Measurements from ENCODE around the gene HNRNPUL1. TPM values are rescaled to one million over a fixed set of nuclear protein-coding genes. Genes with fewer than 3 reads are reported as not detected.

HNRNPUL1 gene
- polyA plus RNA-seq, 1 donor (not counting 4 experiments of a cell fraction or from before 2014, with no cell fraction given): 48.3 TPM

DNA sequence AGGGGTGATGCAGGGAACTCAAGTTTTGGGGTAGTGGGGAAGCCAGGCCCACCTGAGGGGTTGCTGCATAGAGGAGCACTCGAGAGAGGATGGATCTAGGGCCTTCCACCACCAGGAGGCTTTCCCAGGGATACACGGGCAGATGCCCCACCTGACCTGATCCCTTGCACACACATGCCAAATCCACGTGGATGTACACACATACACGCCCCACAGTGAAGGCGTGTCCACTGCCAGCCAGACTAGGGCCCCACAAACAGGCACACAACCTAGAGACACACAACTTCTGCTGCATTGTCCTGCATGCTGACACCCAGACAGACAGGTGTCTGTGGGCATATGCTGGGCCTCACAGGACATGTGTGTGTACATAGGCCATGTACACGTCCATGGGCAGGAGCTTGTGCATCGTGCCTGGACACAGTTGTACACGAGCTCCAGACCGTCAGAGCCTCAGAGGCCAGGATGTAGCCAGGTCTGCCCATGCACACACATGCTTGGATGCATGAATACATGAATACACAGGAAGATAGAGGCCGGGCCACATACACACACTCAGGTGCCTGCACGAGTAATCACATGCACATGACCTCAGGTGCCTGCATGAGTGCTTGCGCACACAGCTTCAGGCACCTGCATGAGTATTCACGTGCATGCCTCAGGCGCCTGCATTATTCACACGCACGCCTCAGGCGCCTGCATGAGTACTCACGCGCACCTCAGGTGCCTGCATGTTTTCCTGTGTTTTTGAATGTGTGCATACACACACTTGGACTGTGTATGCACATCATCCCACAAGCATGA, 54.7 kb downstream of the HNRNPUL1 start:
- Histone ChIP-seq H3K79me2 (ENCODE audit: control insufficient read depth, insufficient read depth, low read length) (peaks cover 2% of the 10 kb centered on the region), H3K9me1 (ENCODE audit: control insufficient read depth, extremely low read depth, insufficient read depth, low read length) (no peaks in the 10 kb centered on the region), H3K27ac (ENCODE audit: control insufficient read depth, insufficient read depth, low read length) (no peak overlapping the region), H2AFZ (ENCODE audit: control insufficient read depth, low read length) (no peak overlapping the region), H3K36me3 (ENCODE audit: control insufficient read depth in 2 of 2, extremely low read depth in 1 of 2, insufficient read depth in 2 of 2, low read length in 2 of 2) (peaks cover 33 to 37% of the 10 kb centered on the region in 2 experiments), H3K9me3 (ENCODE audit: control insufficient read depth, low read depth, low read length) (no peaks in the 10 kb centered on the region), H3K9ac (ENCODE audit: control insufficient read depth, extremely low read depth, insufficient read depth, low read length) (no peak overlapping the region), H4K20me1 (ENCODE audit: control insufficient read depth, extremely low read depth, insufficient read depth, low read length) (peaks cover 3% of the 10 kb centered on the region), H3K27me3 (ENCODE audit: control insufficient read depth, extremely low read depth, insufficient read depth, low read length) (no peaks in the 10 kb centered on the region), H3K4me1 (ENCODE audit: control insufficient read depth, extremely low read depth, insufficient read depth, low read length) (no peaks in the 10 kb centered on the region), H3K4me2 (ENCODE audit: control insufficient read depth, extremely low read depth, insufficient read depth, low read depth, low read length) (no peak overlapping the region), H3K4me3 (ENCODE audit: control insufficient read depth in 2 of 3, extremely low read depth in 1 of 3, insufficient read depth in 2 of 3, low read depth in 1 of 3, low read length in 3 of 3) (no peak overlapping the region)
- TF ChIP-seq, protein P1, sequence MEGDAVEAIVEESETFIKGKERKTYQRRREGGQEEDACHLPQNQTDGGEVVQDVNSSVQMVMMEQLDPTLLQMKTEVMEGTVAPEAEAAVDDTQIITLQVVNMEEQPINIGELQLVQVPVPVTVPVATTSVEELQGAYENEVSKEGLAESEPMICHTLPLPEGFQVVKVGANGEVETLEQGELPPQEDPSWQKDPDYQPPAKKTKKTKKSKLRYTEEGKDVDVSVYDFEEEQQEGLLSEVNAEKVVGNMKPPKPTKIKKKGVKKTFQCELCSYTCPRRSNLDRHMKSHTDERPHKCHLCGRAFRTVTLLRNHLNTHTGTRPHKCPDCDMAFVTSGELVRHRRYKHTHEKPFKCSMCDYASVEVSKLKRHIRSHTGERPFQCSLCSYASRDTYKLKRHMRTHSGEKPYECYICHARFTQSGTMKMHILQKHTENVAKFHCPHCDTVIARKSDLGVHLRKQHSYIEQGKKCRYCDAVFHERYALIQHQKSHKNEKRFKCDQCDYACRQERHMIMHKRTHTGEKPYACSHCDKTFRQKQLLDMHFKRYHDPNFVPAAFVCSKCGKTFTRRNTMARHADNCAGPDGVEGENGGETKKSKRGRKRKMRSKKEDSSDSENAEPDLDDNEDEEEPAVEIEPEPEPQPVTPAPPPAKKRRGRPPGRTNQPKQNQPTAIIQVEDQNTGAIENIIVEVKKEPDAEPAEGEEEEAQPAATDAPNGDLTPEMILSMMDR (optimal IDR thresholded peaks at IDR 0.05 in 1 of 3, IDR thresholded peaks at IDR 0.05 in 1 of 3, conservative IDR thresholded peaks at IDR 0.05 in 1 of 3; ENCODE audit: extremely low read depth in 1 of 3, insufficient read depth in 2 of 3, low read length in 3 of 3): no peak
- no peak for TF ChIP-seq EZH2 (IDR thresholded peaks at IDR 0.05; ENCODE audit: low read length)
- DNase-seq (ENCODE audit: low read depth, low spot score) (no peak), FAIRE-seq (no peak)
- dilution Hi-C loops (cut with MboI; ENCODE audit: extremely low pct_ligation_motif_present, low sequenced_read_pairs): no loop called here

GRCh38 chr19:41319500-41320184, 55.5 kb downstream of the HNRNPUL1 start:
- Histone ChIP-seq H3K4me2 (ENCODE audit: control insufficient read depth, extremely low read depth, insufficient read depth, low read depth, low read length) (no peak overlapping the region), H3K4me1 (ENCODE audit: control insufficient read depth, extremely low read depth, insufficient read depth, low read length) (no peaks in the 10 kb centered on the region), H4K20me1 (ENCODE audit: control insufficient read depth, extremely low read depth, insufficient read depth, low read length) (peaks cover 3% of the 10 kb centered on the region), H3K9ac (ENCODE audit: control insufficient read depth, extremely low read depth, insufficient read depth, low read length) (no peak overlapping the region), H3K9me3 (ENCODE audit: control insufficient read depth, low read depth, low read length) (no peaks in the 10 kb centered on the region), H3K36me3 (ENCODE audit: control insufficient read depth in 2 of 2, extremely low read depth in 1 of 2, insufficient read depth in 2 of 2, low read length in 2 of 2) (peaks cover 35 to 37% of the 10 kb centered on the region in 2 experiments), H3K27me3 (ENCODE audit: control insufficient read depth, extremely low read depth, insufficient read depth, low read length) (no peaks in the 10 kb centered on the region), H2AFZ (ENCODE audit: control insufficient read depth, low read length) (no peak overlapping the region), H3K27ac (ENCODE audit: control insufficient read depth, insufficient read depth, low read length) (no peak overlapping the region), H3K79me2 (ENCODE audit: control insufficient read depth, insufficient read depth, low read length) (peaks cover 2% of the 10 kb centered on the region), H3K9me1 (ENCODE audit: control insufficient read depth, extremely low read depth, insufficient read depth, low read length) (no peaks in the 10 kb centered on the region), H3K4me3 (ENCODE audit: control insufficient read depth in 2 of 3, extremely low read depth in 1 of 3, insufficient read depth in 2 of 3, low read depth in 1 of 3, low read length in 3 of 3) (no peak overlapping the region)
- DNase-seq (ENCODE audit: low read depth, low spot score): no peak
- FAIRE-seq: no peak
- TF ChIP-seq, protein P1 (optimal IDR thresholded peaks at IDR 0.05 in 1 of 3, IDR thresholded peaks at IDR 0.05 in 1 of 3, conservative IDR thresholded peaks at IDR 0.05 in 1 of 3; ENCODE audit: extremely low read depth in 1 of 3, insufficient read depth in 2 of 3, low read length in 3 of 3): no peak
- TF ChIP-seq EZH2 (IDR thresholded peaks at IDR 0.05; ENCODE audit: low read length): no peak
- dilution Hi-C loops (cut with MboI; ENCODE audit: extremely low pct_ligation_motif_present, low sequenced_read_pairs): no loop called here
